Esophagus squamous epithelium (tissue), 5 donors: Measurements from ENCODE around the gene TEAD4. TPM values are rescaled to one million over a fixed set of nuclear protein-coding genes. Genes with fewer than 3 reads are reported as not detected.

ENCODE experiments used
- DNase-seq: peaks from one replicate; lab custom pipeline; 2025; lab: John Stamatoyannopoulos, UW
- H3K27ac ChIP-seq, 4 donors: fragments of 200-600 bp; sonication (generic); one replicate each; pipeline ENCODE4 v1.5.1; 2016 to 2019; ENCODE audit warnings: mild to moderate bottlenecking in 1 of 4
- H3K27me3 ChIP-seq, 4 donors: fragments of 200-600 bp; sonication (generic); 1 replicate in 3 of 4; 2 replicates in 1 of 4; pipeline versions ENCODE4 v1.5.1 to v1.6.0; 2017 to 2021; ENCODE audit warnings: antibody characterized with exemption in 1 of 4
- H3K36me3 ChIP-seq, 3 donors: fragments of 200-600 bp; sonication (generic); one replicate each; pipeline ENCODE4 v1.5.1; 2016 to 2019
- H3K4me1 ChIP-seq, 3 donors: fragments of 200-600 bp; sonication (generic); one replicate each; pipeline ENCODE4 v1.5.1; 2017 to 2019
- H3K4me3 ChIP-seq, 4 donors: fragments of 200-600 bp; sonication (generic); 1 replicate in 3 of 4; 2 replicates in 1 of 4; pipeline ENCODE4 v1.5.1; 2016 to 2019; ENCODE audit warnings: mild to moderate bottlenecking in 2 of 4, moderate library complexity in 1 of 4
- H3K9me3 ChIP-seq, 3 donors: fragments of 200-600 bp; sonication (generic); one replicate each; pipeline ENCODE4 v1.5.1; 2016 to 2019
- POLR2A ChIP-seq, 4 donors: fragments of 450-650 bp; IDR thresholded peaks; one replicate each; pipeline ENCODE4 v1.6.1; 2017; ENCODE audit warnings: antibody characterized with exemption in 4 of 4, mild to moderate bottlenecking in 4 of 4, moderate library complexity in 3 of 4
- WGBS, 2 donors: methylation state at CpG; one replicate each; pipeline ENCODE4 v1.1.5; 2018; 5-methylcytosine and 5-hydroxymethylcytosine counted together
- intact Hi-C: fragments of 100-400 bp; cut with DNase I; formaldehyde crosslinking; loops from one replicate; pipeline ENCODE4 v1.15.0; 2022
- total RNA-seq, 4 donors: library from RNA; depleted of rRNA; stranded (reverse); fragments of >200 nt; gene quantifications; one replicate each; pipeline ENCODE4 v1.1.0, GENCODE V29; 2016
- TF ChIP-seq, protein P1 (sequence below), 6 experiments: fragments of 450-650 bp in 4 of 6; fragments of 200-600 bp in 2 of 6; sonication (generic) in 2 of 6; IDR thresholded peaks; one replicate each; pipeline ENCODE4 v1.5.1; 2016 to 2019; ENCODE audit warnings: antibody characterized with exemption in 6 of 6, mild to moderate bottlenecking in 4 of 6, moderate library complexity in 4 of 6
- donor health status: DM: yes; HTN: yes; CAD: no.

The TEAD4 gene
- total RNA-seq, 4 donors from 2014 or later, result 10.7 to 16.6 (median 13.5) TPM

DNA sequence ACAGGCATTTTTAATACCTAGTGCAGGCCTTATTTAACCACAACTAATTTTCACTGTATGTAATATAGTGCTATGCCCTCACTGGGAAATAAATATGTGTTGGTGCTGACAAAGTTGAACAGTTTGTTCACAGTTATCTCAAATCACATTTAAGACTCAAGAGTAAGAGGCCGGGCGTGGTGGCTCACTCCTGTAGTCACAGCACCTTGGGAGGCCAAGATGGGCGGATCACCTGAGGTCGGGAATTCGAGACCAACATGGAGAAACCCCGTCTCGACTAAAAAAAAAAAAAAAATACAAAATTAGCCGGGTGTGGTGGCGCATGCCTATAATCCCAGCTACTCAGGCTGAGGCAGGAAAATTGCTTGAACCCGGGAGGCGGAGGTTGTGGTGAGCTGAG is 22.9 kb upstream of the TEAD4 start:
- Histone ChIP-seq H3K4me3 (no peak overlapping the region), H3K27me3 (no peaks in the 10 kb centered on the region), H3K4me1 (no peaks in the 10 kb centered on the region), H3K27ac (no peak overlapping the region), H3K36me3 (peaks cover 13 to 100% (median 44%) of the 10 kb centered on the region in 3 donors), H3K9me3 (no peaks in the 10 kb centered on the region)
- intact Hi-C loops, result no loop called here
- TF ChIP-seq POLR2A (IDR thresholded peaks at IDR 0.05), result no peak
- TF ChIP-seq, protein P1, sequence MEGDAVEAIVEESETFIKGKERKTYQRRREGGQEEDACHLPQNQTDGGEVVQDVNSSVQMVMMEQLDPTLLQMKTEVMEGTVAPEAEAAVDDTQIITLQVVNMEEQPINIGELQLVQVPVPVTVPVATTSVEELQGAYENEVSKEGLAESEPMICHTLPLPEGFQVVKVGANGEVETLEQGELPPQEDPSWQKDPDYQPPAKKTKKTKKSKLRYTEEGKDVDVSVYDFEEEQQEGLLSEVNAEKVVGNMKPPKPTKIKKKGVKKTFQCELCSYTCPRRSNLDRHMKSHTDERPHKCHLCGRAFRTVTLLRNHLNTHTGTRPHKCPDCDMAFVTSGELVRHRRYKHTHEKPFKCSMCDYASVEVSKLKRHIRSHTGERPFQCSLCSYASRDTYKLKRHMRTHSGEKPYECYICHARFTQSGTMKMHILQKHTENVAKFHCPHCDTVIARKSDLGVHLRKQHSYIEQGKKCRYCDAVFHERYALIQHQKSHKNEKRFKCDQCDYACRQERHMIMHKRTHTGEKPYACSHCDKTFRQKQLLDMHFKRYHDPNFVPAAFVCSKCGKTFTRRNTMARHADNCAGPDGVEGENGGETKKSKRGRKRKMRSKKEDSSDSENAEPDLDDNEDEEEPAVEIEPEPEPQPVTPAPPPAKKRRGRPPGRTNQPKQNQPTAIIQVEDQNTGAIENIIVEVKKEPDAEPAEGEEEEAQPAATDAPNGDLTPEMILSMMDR (IDR thresholded peaks at IDR 0.05), result no peak
- WGBS, 2 donors, result 83 to 91% methylated on average over 5 to 11 of the region's 11 CpGs
- no peak for DNase-seq

DNA sequence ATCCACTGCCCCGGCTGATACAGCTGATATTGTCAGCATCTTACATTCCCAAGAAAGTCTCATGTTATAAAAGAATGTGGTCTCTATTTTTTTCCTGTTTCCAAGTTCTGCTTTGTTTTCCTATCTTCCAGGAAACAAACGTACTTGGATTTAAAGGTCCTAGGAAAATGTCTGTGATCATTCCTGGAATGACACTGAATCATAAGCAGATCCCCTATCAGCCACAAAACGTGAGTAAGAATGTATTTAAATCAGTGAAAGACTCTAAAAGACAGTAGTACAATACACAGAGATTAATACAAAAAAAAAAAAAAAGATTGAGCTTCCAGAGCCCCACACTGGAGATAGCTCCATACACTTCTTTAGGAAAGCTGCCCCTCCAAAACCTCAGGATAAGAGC is 21.7 kb upstream of the TEAD4 start:
- H3K27me3 ChIP-seq, result no peaks in the 10 kb centered on the region
- peaks cover 5 to 93% (median 36%) of the 10 kb centered on the region in 3 donors for H3K36me3 ChIP-seq
- intact Hi-C loops, result no loop called here
- no peaks in the 10 kb centered on the region for H3K9me3 ChIP-seq
- DNase-seq, result no peak
- H3K4me1 ChIP-seq, result no peaks in the 10 kb centered on the region
- TF ChIP-seq, protein P1 (IDR thresholded peaks at IDR 0.05), result no peak
- TF ChIP-seq POLR2A (IDR thresholded peaks at IDR 0.05), result no peak
- H3K4me3 ChIP-seq, result no peak overlapping the region
- no peak overlapping the region for H3K27ac ChIP-seq
- WGBS, 2 donors, result 74 to 75% methylated on average over 3 of the region's 3 CpGs

DNA sequence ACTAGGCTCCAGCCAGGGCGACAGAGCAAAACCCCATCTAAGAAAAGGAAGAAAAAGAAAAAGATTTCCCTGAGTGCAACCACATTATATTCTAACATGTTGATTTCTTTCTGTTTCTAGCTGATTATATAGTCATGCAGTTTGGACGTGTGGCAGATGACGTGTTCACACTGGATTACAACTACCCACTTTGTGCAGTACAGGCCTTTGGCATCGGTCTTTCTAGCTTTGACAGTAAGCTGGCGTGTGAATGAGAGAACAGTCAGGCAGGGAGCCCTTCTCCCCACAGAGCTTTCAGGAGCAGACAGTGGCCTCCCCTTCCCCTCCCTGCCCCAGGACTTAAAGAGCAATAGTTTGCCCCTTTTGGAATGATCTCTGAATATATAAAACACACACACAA is 20.0 kb upstream of the TEAD4 start:
- Histone ChIP-seq H3K4me3 (no peak overlapping the region), H3K4me1 (peaks cover 0 to 4% (median 0%) of the 10 kb centered on the region in 3 donors), H3K27me3 (no peaks in the 10 kb centered on the region), H3K36me3 (peaks cover 5 to 76% (median 27%) of the 10 kb centered on the region in 3 donors), H3K9me3 (no peaks in the 10 kb centered on the region), H3K27ac (no peak overlapping the region)
- intact Hi-C loops, result no loop called here
- no peak for TF ChIP-seq POLR2A (IDR thresholded peaks at IDR 0.05)
- TF ChIP-seq, protein P1 (IDR thresholded peaks at IDR 0.05), result no peak
- no peak for DNase-seq
- WGBS, 2 donors, result 77 to 82% methylated on average over 4 to 5 of the region's 5 CpGs

DNA sequence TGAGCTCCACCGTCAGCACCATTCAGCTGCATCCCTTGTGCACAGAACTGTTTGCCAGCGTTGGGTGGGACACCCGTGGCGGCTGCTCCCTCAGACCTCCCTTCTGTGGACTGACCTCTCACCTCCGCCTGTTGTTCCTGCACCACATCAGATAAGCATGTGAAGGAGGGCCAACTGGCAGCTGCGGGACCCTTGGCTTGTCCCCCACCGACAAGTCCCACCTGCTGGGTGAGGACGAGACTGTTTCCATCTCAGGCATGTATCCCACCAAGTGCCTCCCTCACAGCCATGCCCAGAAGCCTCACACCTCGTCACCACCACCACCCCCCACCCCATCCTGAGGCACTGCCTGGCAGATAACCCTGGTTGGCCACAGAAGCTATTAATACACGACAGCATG is 18.6 kb upstream of the TEAD4 start:
- no peak for DNase-seq
- peaks cover 5 to 63% (median 23%) of the 10 kb centered on the region in 3 donors for H3K36me3 ChIP-seq
- no peaks in the 10 kb centered on the region for H3K9me3 ChIP-seq
- no peak overlapping the region for H3K27ac ChIP-seq
- H3K27me3 ChIP-seq, result no peaks in the 10 kb centered on the region
- no peak overlapping the region for H3K4me3 ChIP-seq
- intact Hi-C loops, result loop anchor here (10.0 kb wide), 1 partner anchor 56 kb away; no protein-coding TSS in a partner anchor
- TF ChIP-seq POLR2A (IDR thresholded peaks at IDR 0.05), result no peak
- TF ChIP-seq, protein P1 (IDR thresholded peaks at IDR 0.05), result no peak
- peaks cover 0 to 13% (median 0%) of the 10 kb centered on the region in 3 donors for H3K4me1 ChIP-seq
- WGBS, 2 donors, result 60 to 77% methylated on average over 9 to 10 of the region's 10 CpGs

DNA sequence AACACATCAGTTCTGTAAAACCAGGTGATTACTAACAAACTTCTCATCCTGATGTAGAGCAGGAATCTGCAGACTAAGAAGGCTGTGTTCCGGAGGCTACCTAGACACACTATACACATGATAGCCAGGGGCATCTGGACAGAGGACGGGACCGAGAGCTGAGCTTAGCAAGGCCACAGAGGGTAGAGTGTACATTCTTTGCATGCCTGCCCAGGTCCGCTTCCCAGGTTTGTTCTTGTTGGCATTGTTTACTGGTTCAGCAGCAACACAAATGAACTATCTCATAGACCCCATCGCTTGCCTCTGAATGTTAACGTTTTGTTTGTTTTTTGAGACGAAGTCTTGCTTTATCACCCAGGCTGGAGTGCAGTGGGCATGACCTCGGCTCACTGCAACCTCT is 17.7 kb upstream of the TEAD4 start:
- Histone ChIP-seq H3K27me3 (no peaks in the 10 kb centered on the region), H3K4me3 (no peak overlapping the region), H3K36me3 (peaks cover 5 to 53% (median 18%) of the 10 kb centered on the region in 3 donors), H3K9me3 (no peaks in the 10 kb centered on the region), H3K27ac (no peak overlapping the region), H3K4me1 (peaks cover 0 to 13% (median 0%) of the 10 kb centered on the region in 3 donors)
- no peak for DNase-seq
- intact Hi-C loops, result loop anchor here (10.0 kb wide), 1 partner anchor 57 kb away; no protein-coding TSS in a partner anchor
- 68 to 84% methylated on average over 7 to 8 of the region's 8 CpGs for WGBS, 2 donors
- no peak for TF ChIP-seq POLR2A (IDR thresholded peaks at IDR 0.05)
- TF ChIP-seq, protein P1 (IDR thresholded peaks at IDR 0.05), result no peak
